ENCODE results near the gene RIN3. TPM values are rescaled to one million over a fixed set of nuclear protein-coding genes. Genes with fewer than 3 reads are reported as not detected.

The RIN3 gene
- total RNA-seq, 2 donors from 2014 or later: 47.4 to 54.2 TPM

GRCh38 chr14:92494512-92494911, 19.1 kb upstream of the RIN3 start:
- no peak overlapping the region for H3K27ac ChIP-seq
- H3K4me3 ChIP-seq: no peak overlapping the region
- no peak for TF ChIP-seq CTCF (IDR thresholded peaks at IDR 0.05)
- H3K36me3 ChIP-seq: no peaks in the 10 kb centered on the region
- no peaks in the 10 kb centered on the region for H3K27me3 ChIP-seq (replicated peaks; ENCODE audit: insufficient read depth)
- no peaks in the 10 kb centered on the region for H3K9me3 ChIP-seq
- ATAC-seq (ENCODE audit: insufficient number of reproducible peaks, low FRiP score, low read depth): no peak
- no peak for DNase-seq (ENCODE audit: low spot score)
- no peaks in the 10 kb centered on the region for H3K4me1 ChIP-seq (ENCODE audit: control insufficient read depth in 1 of 2, low read depth in 2 of 2)

GRCh38 chr14:92495027-92495426, 18.6 kb upstream of the RIN3 start:
- Histone ChIP-seq H3K36me3 (no peaks in the 10 kb centered on the region), H3K27ac (no peak overlapping the region), H3K4me3 (no peak overlapping the region), H3K9me3 (no peaks in the 10 kb centered on the region), H3K27me3 (replicated peaks; ENCODE audit: insufficient read depth) (no peaks in the 10 kb centered on the region), H3K4me1 (ENCODE audit: control insufficient read depth in 1 of 2, low read depth in 2 of 2) (no peaks in the 10 kb centered on the region)
- no peak for TF ChIP-seq CTCF (IDR thresholded peaks at IDR 0.05)
- ATAC-seq (ENCODE audit: insufficient number of reproducible peaks, low FRiP score, low read depth): no peak
- DNase-seq (ENCODE audit: low spot score): no peak

GRCh38 chr14:92496191-92496857, 17.3 kb upstream of the RIN3 start:
- ATAC-seq (ENCODE audit: insufficient number of reproducible peaks, low FRiP score, low read depth): no peak
- H3K27ac ChIP-seq: no peak overlapping the region
- DNase-seq (ENCODE audit: low spot score): no peak
- no peaks in the 10 kb centered on the region for H3K27me3 ChIP-seq (replicated peaks; ENCODE audit: insufficient read depth)
- no peaks in the 10 kb centered on the region for H3K9me3 ChIP-seq
- no peaks in the 10 kb centered on the region for H3K36me3 ChIP-seq
- no peak for TF ChIP-seq CTCF (IDR thresholded peaks at IDR 0.05)
- no peak overlapping the region for H3K4me3 ChIP-seq
- no peaks in the 10 kb centered on the region for H3K4me1 ChIP-seq (ENCODE audit: control insufficient read depth in 1 of 2, low read depth in 2 of 2)

GRCh38 chr14:92497391-92497790, 16.2 kb upstream of the RIN3 start:
- Histone ChIP-seq H3K4me1 (ENCODE audit: control insufficient read depth in 1 of 2, low read depth in 2 of 2) (no peaks in the 10 kb centered on the region), H3K27ac (no peak overlapping the region), H3K4me3 (no peak overlapping the region), H3K27me3 (replicated peaks; ENCODE audit: insufficient read depth) (no peaks in the 10 kb centered on the region), H3K36me3 (no peaks in the 10 kb centered on the region), H3K9me3 (no peaks in the 10 kb centered on the region)
- no peak for ATAC-seq (ENCODE audit: insufficient number of reproducible peaks, low FRiP score, low read depth)
- no peak for DNase-seq (ENCODE audit: low spot score)
- no peak for TF ChIP-seq CTCF (IDR thresholded peaks at IDR 0.05)

- no peak for DNase-seq (ENCODE audit: low spot score)
- Histone ChIP-seq H3K27me3 (replicated peaks; ENCODE audit: insufficient read depth) (no peaks in the 10 kb centered on the region), H3K27ac (no peak overlapping the region), H3K4me1 (ENCODE audit: control insufficient read depth in 1 of 2, low read depth in 2 of 2) (peaks cover 4 to 7% of the 10 kb centered on the region in 2 donors), H3K9me3 (no peaks in the 10 kb centered on the region), H3K4me3 (no peak overlapping the region), H3K36me3 (no peaks in the 10 kb centered on the region)
- TF ChIP-seq CTCF (IDR thresholded peaks at IDR 0.05): no peak
- ATAC-seq (ENCODE audit: insufficient number of reproducible peaks, low FRiP score, low read depth): no peak
Measured at GRCh38 chr14:92499234-92499633, 14.3 kb upstream of the RIN3 start.

Data from thoracic aorta (tissue), 2 donors.